HepG2 (cell line): ENCODE data around the gene TREML1. TPM values are rescaled to one million over a fixed set of nuclear protein-coding genes. Genes with fewer than 3 reads are reported as not detected.
"Not testable (repeated sequence)": the region's sequence is repeated elsewhere in the genome, so short reads cannot be mapped to it uniquely, and the experiment has no call there.

Source experiments
- ATAC-seq: fragments of 200-7000 bp; cut with Tn5 transposase; 3 replicates; pipeline ENCODE4 v1.9.1; 2020; ENCODE audit warnings: mild to moderate bottlenecking, moderate library complexity
- BruUV-seq: library from RNA; stranded (reverse); fragments of 400-500 nt; replicated peaks from 2 replicates; lab custom pipeline; 2021; lab: Mats Ljungman, UMichigan
- CTCF ChIA-PET: fragments of 300-600 bp; formaldehyde crosslinking; extraction: SDS; loops from one replicate; lab custom pipeline; 2021; ENCODE audit warnings: low total read pairs, inconsistent platforms, low intra/inter-chr PET ratio; lab: Yijun Ruan, JAX
- POLR2A ChIA-PET: fragments of 350-600 bp; sonication (Branson Sonifier 250); formaldehyde crosslinking; loops from one replicate; lab custom pipeline; 2020; ENCODE audit warnings: antibody characterized with exemption, inconsistent platforms; lab: Yijun Ruan, JAX
- DNase-seq: peaks from one replicate; pipeline ENCODE4 v3.0.0-alpha.2; 2015; ENCODE audit warnings: low spot score
- FAIRE-seq: peaks from 3 replicates; lab custom pipeline; 2011; peaks lifted over from hg19 to GRCh38; lab: Jason Lieb, UNC
- H2AFZ ChIP-seq: one replicate; pipeline ENCODE4 v1.6.1; 2011; ENCODE audit warnings: low read length, inconsistent platforms
- H3K27ac ChIP-seq: fragments of 300-600 bp; 3 replicates; pipeline ENCODE4 v1.8.0; 2011; ENCODE audit warnings: mixed run types, mild to moderate bottlenecking, mixed read lengths, low read length, inconsistent platforms; ENCODE audit not compliant: insufficient read depth; ENCODE audit errors: extremely low read length
- H3K27me3 ChIP-seq, 2 experiments: fragments of 200-600 bp in 1 of 2; 2 replicates in 1 of 2; 3 replicates in 1 of 2; pipeline versions ENCODE4 v1.6.0 to v1.8.0; 2011; ENCODE audit warnings: low read length in 2 of 2, mild to moderate bottlenecking in 2 of 2, moderate library complexity in 2 of 2, inconsistent platforms in 1 of 2; ENCODE audit not compliant: insufficient read depth in 2 of 2, control insufficient read depth in 1 of 2
- H3K36me3 ChIP-seq, 2 experiments: fragments of 200-600 bp in 1 of 2; replicated peaks in 1 of 2; 2 replicates in 1 of 2; 3 replicates in 1 of 2; pipeline versions ENCODE4 v1.5.1 to v1.8.0; 2011; ENCODE audit warnings: low read length in 2 of 2, inconsistent platforms in 1 of 2; ENCODE audit not compliant: insufficient read depth in 2 of 2, control insufficient read depth in 1 of 2
- H3K4me1 ChIP-seq: 2 replicates; pipeline ENCODE4 v1.5.1; 2012; ENCODE audit warnings: low read length, inconsistent platforms; ENCODE audit not compliant: insufficient read depth
- H3K4me2 ChIP-seq: 2 replicates; pipeline ENCODE4 v1.6.0; 2011; ENCODE audit warnings: low read depth, low read length, inconsistent platforms
- H3K4me3 ChIP-seq, 3 experiments: fragments of 200-600 bp in 1 of 3; sonication (generic), shearing (Covaris generic) in 1 of 3; replicated peaks in 1 of 3; 2 replicates each; pipeline ENCODE4 v1.5.1; 2011 to 2016; ENCODE audit warnings: low read length in 3 of 3, inconsistent platforms in 2 of 3, low read depth in 2 of 3, mild to moderate bottlenecking in 2 of 3, control low read depth in 1 of 3, mixed read lengths in 1 of 3; ENCODE audit not compliant: insufficient read depth in 1 of 3
- H3K79me2 ChIP-seq: one replicate; pipeline ENCODE4 v1.6.1; 2011; ENCODE audit warnings: low read length, inconsistent platforms; ENCODE audit not compliant: insufficient read depth
- H3K9ac ChIP-seq: 2 replicates; pipeline ENCODE4 v1.6.0; 2011; ENCODE audit warnings: mild to moderate bottlenecking, low read depth, low read length, inconsistent platforms; ENCODE audit not compliant: insufficient read depth
- H3K9me3 ChIP-seq: 2 replicates; pipeline ENCODE4 v1.5.1; 2012; ENCODE audit warnings: mild to moderate bottlenecking, low read length
- H4K20me1 ChIP-seq: 2 replicates; pipeline ENCODE4 v1.6.0; 2011; ENCODE audit warnings: inconsistent platforms, mild to moderate bottlenecking, low read length, moderate library complexity; ENCODE audit not compliant: insufficient read depth
- ADNP ChIP-seq: sonication (generic); formaldehyde crosslinking; IDR thresholded peaks from 2 replicates; pipeline ENCODE4 v1.4.0; 2020; ENCODE audit warnings: missing genetic modification reagents
- AKAP8 ChIP-seq: sonication (generic); formaldehyde crosslinking; IDR thresholded peaks from 2 replicates; pipeline ENCODE4 v1.5.1; 2020; ENCODE audit warnings: mild to moderate bottlenecking, missing genetic modification reagents
- GTF3A ChIP-seq: sonication (generic); formaldehyde crosslinking; conservative IDR thresholded peaks from 2 replicates; pipeline ENCODE4 v1.4.0; 2020; ENCODE audit warnings: mild to moderate bottlenecking, missing genetic modification reagents
- HNF4A ChIP-seq: sonication (generic); formaldehyde crosslinking; IDR thresholded peaks from 2 replicates; pipeline ENCODE4 v1.4.0; 2020; ENCODE audit warnings: missing genetic modification reagents
- MYNN ChIP-seq: sonication (generic); formaldehyde crosslinking; IDR thresholded peaks from 2 replicates; pipeline ENCODE4 v1.4.0; 2020; ENCODE audit warnings: mild to moderate bottlenecking, low read depth, missing genetic modification reagents
- NR2C2 ChIP-seq: sonication (generic); formaldehyde crosslinking; IDR thresholded peaks from 2 replicates; pipeline ENCODE4 v1.4.0; 2020; ENCODE audit warnings: missing genetic modification reagents, mild to moderate bottlenecking, moderate library complexity, borderline replicate concordance
- NR2F1 ChIP-seq, 2 experiments: fragments of 450-650 bp in 1 of 2; formaldehyde crosslinking in 1 of 2; IDR thresholded peaks; 2 replicates each; pipeline versions ENCODE4 v1.5.0 to v1.6.1; 2016 to 2020; ENCODE audit warnings: mild to moderate bottlenecking in 1 of 2, missing compliant biosample characterization in 1 of 2, missing genetic modification reagents in 1 of 2, moderate library complexity in 1 of 2
- NR2F6 ChIP-seq, 2 experiments: IDR thresholded peaks; 2 replicates each; pipeline ENCODE4 v1.6.1; 2016; ENCODE audit warnings: antibody characterized with exemption in 1 of 2, mild to moderate bottlenecking in 1 of 2
- RARA ChIP-seq: IDR thresholded peaks from 2 replicates; pipeline ENCODE4 v1.6.1; 2016; ENCODE audit warnings: missing genetic modification reagents, missing compliant biosample characterization
- SNRNP70 ChIP-seq: fragments of 200-400 bp; formaldehyde crosslinking; IDR thresholded peaks from 2 replicates; pipeline ENCODE4 v1.6.1; 2017; ENCODE audit warnings: mild to moderate bottlenecking, low read depth, low read length, moderate library complexity
- YEATS4 ChIP-seq: sonication (generic); formaldehyde crosslinking; IDR thresholded peaks from 2 replicates; pipeline ENCODE4 v1.4.0; 2020; ENCODE audit warnings: missing genetic modification reagents, borderline replicate concordance
- ZNF501 ChIP-seq: sonication (generic); formaldehyde crosslinking; IDR thresholded peaks from 2 replicates; pipeline ENCODE4 v1.5.1; 2020; ENCODE audit warnings: mild to moderate bottlenecking, moderate library complexity, missing genetic modification reagents
- ZNF672 ChIP-seq: sonication (generic); formaldehyde crosslinking; IDR thresholded peaks from 2 replicates; pipeline ENCODE4 v1.8.1; 2022; ENCODE audit warnings: missing genetic modification reagents
- WGBS: methylation state at CpG from one replicate; pipeline ENCODE4 v1.1.6; 2017; ENCODE audit warnings: low lambda C conversion rate; 5-methylcytosine and 5-hydroxymethylcytosine counted together
- in situ Hi-C: cut with HindIII; loops from 2 replicates; pipeline ENCODE4 v1.10.0; 2017; ENCODE audit warnings: low pct_unique_long_range_greater_than_20kb; ENCODE audit not compliant: extremely low pct_ligation_motif_present
- intact Hi-C: fragments of 100-400 bp; cut with micrococcal nuclease; formaldehyde crosslinking; loops from one replicate; pipeline ENCODE4 v1.10.0; 2022; ENCODE audit not compliant: unreplicated experiment
- polyA plus RNA-seq, 8 experiments: library from polyadenylated mRNA; depleted of rRNA in 3 of 8; stranded (reverse) in 7 of 8; unstranded in 1 of 8; fragments of >200 nt; fragmentation: Illumina TruSeq in 4 of 8; extraction: Trizol in 4 of 8; gene quantifications; 2 replicates each; pipeline versions ENCODE4 v1.2.1 to v1.2.3, GENCODE V29; 2011 to 2016; ENCODE audit warnings: low read depth in 4 of 8, missing spikeins in 1 of 8, mixed read lengths in 1 of 8; ENCODE audit not compliant: insufficient read depth in 1 of 8
- total RNA-seq, 5 experiments: library from RNA; depleted of rRNA; stranded (reverse); fragments of >200 nt; fragmentation: Illumina TruSeq; extraction: Trizol; gene quantifications; 2 replicates each; pipeline ENCODE4 v1.2.3, GENCODE V29; 2016; ENCODE audit warnings: low read depth in 1 of 5
- TF ChIP-seq, protein P1 (sequence below): sonication (generic); formaldehyde crosslinking; IDR thresholded peaks from 2 replicates; pipeline ENCODE4 v1.4.0; 2020; ENCODE audit warnings: missing genetic modification reagents
- TF ChIP-seq, protein P2 (sequence below): sonication (generic); formaldehyde crosslinking; IDR thresholded peaks from 2 replicates; pipeline ENCODE4 v1.5.0; 2020; ENCODE audit warnings: missing genetic modification reagents
- TF ChIP-seq, protein P3 (sequence below): sonication (generic); formaldehyde crosslinking; IDR thresholded peaks from 2 replicates; pipeline ENCODE4 v1.8.1; 2023; ENCODE audit warnings: mild to moderate bottlenecking, missing genetic modification reagents

The TREML1 gene
- total and polyA plus RNA-seq, 2 of the 13 experiments (the other 11 are each of a cell fraction or from before 2014, with no cell fraction given) = not detected

DNA sequence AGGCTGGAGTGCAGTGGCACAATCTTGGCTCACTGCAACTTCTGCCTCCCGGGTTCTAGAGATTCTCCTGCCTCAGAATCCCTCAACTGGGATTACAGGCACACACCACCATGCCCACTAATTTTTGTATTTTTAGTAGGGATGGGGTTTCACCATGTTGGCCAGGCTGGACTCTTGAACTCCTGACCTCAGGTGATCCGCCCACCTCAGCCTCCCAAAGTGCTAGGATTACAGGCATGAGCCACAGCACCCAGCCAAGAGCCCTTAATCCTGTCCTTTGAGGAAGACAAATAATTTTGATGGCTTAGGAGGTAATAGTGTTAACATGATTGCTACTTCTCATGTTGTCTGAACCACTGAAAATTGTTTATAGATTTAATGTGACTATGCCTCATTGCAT lies 39.1 kb downstream of the TREML1 start:
- H3K4me1 ChIP-seq = peaks cover 11% of the 10 kb centered on the region
- BruUV-seq; H3K79me2 ChIP-seq; in situ Hi-C loops; H3K36me3 ChIP-seq; H3K27me3 ChIP-seq; H3K4me3 ChIP-seq; TF ChIP-seq NR2F6 (CRISPR knock-in tag; IDR thresholded peaks at IDR 0.05): not testable (repeated sequence)
- TF ChIP-seq NR2F6 (IDR thresholded peaks at IDR 0.05) = 0 out of 2 replicates have a peak, but pooled peaks have one; percentile 23
- peak; percentile 46; the same call in 1 of the 2 replicates for TF ChIP-seq HNF4A (CRISPR knock-in tag)
- TF ChIP-seq RARA (CRISPR knock-in tag) = peak; percentile 33; the same call in 1 of the 2 replicates
- TF ChIP-seq NR2F1 (CRISPR knock-in tag; IDR thresholded peaks at IDR 0.05) = peak in 1 of 2 experiments; percentile 33; a peak in 1 of 4 replicates
- peak; percentile 13; the same call in 1 of the 2 replicates for TF ChIP-seq NR2C2 (CRISPR knock-in tag)
- TF ChIP-seq, all 625 proteins: peak for 5; not testable (repeated sequence) for 620
- intact Hi-C loops, POLR2A ChIA-PET, H3K9ac ChIP-seq, H2AFZ ChIP-seq, H3K9me3 ChIP-seq, CTCF ChIA-PET, H3K4me2 ChIP-seq, H3K27ac ChIP-seq, FAIRE-seq, DNase-seq, H4K20me1 ChIP-seq: not testable (repeated sequence)
- ATAC-seq = peak; percentile 41; the same call in 1 of the 3 replicates
- 37% methylated on average over 2 of the region's 2 CpGs for WGBS

DNA sequence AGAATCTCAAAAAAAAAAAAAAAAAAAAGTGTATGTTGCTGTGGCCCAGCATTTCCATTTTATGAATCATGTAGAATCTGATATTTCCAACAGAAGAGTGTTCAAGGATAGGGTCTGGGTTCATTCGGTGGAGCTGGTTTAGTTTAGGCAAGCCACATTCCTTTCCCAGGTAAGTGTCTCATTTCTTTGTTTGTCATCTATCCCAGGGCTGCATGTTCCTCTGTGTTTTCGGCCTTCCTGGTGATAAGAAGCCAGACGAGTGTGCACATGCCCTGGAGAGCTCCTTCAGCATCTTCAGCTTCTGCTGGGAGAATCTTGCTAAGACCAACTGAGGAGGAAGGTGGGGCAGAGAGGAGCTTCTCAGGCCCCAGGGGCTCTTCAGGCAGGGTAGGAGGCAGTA lies 43.1 kb downstream of the TREML1 start:
- no peaks in the 10 kb centered on the region for H3K36me3 ChIP-seq
- no peaks in the 10 kb centered on the region for H4K20me1 ChIP-seq
- DNase-seq (no peak), FAIRE-seq (no peak), ATAC-seq (no peak)
- H3K4me1 ChIP-seq = peaks cover 11% of the 10 kb centered on the region
- no peak overlapping the region for H3K9ac ChIP-seq
- POLR2A ChIA-PET = no interaction called here
- H3K79me2 ChIP-seq = no peaks in the 10 kb centered on the region
- CTCF ChIA-PET = no interaction called here
- H3K4me3 ChIP-seq = no peak overlapping the region
- H3K27ac ChIP-seq = no peak overlapping the region
- in situ Hi-C loops = no loop called here
- no peak overlapping the region for H3K4me2 ChIP-seq
- H3K27me3 ChIP-seq = no peaks in the 10 kb centered on the region
- intact Hi-C loops = no loop called here
- no peaks in the 10 kb centered on the region for H3K9me3 ChIP-seq
- no peak overlapping the region for H2AFZ ChIP-seq
- WGBS = 9% methylated on average over 3 of the region's 3 CpGs
- no TSS peak for BruUV-seq
- TF ChIP-seq, protein P1, sequence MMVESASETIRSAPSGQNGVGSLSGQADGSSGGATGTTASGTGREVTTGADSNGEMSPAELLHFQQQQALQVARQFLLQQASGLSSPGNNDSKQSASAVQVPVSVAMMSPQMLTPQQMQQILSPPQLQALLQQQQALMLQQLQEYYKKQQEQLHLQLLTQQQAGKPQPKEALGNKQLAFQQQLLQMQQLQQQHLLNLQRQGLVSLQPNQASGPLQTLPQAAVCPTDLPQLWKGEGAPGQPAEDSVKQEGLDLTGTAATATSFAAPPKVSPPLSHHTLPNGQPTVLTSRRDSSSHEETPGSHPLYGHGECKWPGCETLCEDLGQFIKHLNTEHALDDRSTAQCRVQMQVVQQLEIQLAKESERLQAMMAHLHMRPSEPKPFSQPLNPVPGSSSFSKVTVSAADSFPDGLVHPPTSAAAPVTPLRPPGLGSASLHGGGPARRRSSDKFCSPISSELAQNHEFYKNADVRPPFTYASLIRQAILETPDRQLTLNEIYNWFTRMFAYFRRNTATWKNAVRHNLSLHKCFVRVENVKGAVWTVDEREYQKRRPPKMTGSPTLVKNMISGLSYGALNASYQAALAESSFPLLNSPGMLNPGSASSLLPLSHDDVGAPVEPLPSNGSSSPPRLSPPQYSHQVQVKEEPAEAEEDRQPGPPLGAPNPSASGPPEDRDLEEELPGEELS (CRISPR knock-in tag) = no peak
- no peak for TF ChIP-seq GTF3A (CRISPR knock-in tag)
- TF ChIP-seq AKAP8 (CRISPR knock-in tag) = no peak
- TF ChIP-seq, protein P2, sequence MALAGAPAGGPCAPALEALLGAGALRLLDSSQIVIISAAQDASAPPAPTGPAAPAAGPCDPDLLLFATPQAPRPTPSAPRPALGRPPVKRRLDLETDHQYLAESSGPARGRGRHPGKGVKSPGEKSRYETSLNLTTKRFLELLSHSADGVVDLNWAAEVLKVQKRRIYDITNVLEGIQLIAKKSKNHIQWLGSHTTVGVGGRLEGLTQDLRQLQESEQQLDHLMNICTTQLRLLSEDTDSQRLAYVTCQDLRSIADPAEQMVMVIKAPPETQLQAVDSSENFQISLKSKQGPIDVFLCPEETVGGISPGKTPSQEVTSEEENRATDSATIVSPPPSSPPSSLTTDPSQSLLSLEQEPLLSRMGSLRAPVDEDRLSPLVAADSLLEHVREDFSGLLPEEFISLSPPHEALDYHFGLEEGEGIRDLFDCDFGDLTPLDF (CRISPR knock-in tag) = no peak
- TF ChIP-seq YEATS4 = no peak
- no peak for TF ChIP-seq ADNP (CRISPR knock-in tag)
- TF ChIP-seq ZNF501 (CRISPR knock-in tag) = no peak
- no peak for TF ChIP-seq MYNN (CRISPR knock-in tag)
- no peak for TF ChIP-seq ZNF672 (CRISPR knock-in tag)
- no peak for TF ChIP-seq SNRNP70
- TF ChIP-seq, protein P3, sequence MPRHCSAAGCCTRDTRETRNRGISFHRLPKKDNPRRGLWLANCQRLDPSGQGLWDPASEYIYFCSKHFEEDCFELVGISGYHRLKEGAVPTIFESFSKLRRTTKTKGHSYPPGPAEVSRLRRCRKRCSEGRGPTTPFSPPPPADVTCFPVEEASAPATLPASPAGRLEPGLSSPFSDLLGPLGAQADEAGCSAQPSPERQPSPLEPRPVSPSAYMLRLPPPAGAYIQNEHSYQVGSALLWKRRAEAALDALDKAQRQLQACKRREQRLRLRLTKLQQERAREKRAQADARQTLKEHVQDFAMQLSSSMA = no peak
